HG02884 (cell line): Measurements from ENCODE around the gene MMP14.
"Not testable (repeated sequence)": the region's sequence is repeated elsewhere in the genome, so short reads cannot be mapped to it uniquely, and the experiment has no call there.

Experiments
- ATAC-seq: cut with Tn5 transposase; IDR thresholded peaks from one replicate; pipeline ENCODE4 v1.9.1; 2021; ENCODE audit warnings: mild to moderate bottlenecking, moderate library complexity; ENCODE audit not compliant: unreplicated experiment

Gene MMP14

GRCh38 chr14:22841311-22841710 lies 4.9 kb downstream of the MMP14 start:
- no peak for ATAC-seq

GRCh38 chr14:22841769-22842168 lies 5.4 kb downstream of the MMP14 start:
- ATAC-seq: no peak

- ATAC-seq: no peak
Measured at GRCh38 chr14:22842211-22843122, 6.1 kb downstream of the MMP14 start.

GRCh38 chr14:22843123-22843925 lies 6.9 kb downstream of the MMP14 start:
- ATAC-seq: no peak

GRCh38 chr14:22844221-22845102 lies 8.1 kb downstream of the MMP14 start:
- no peak for ATAC-seq

- ATAC-seq: no peak
Measured at GRCh38 chr14:22845103-22845394, 8.7 kb downstream of the MMP14 start.

- ATAC-seq: no peak
Measured at GRCh38 chr14:22845821-22846625, 9.6 kb downstream of the MMP14 start.

- ATAC-seq: no peak
Measured at GRCh38 chr14:22846811-22847307, 10.5 kb downstream of the MMP14 start.

- ATAC-seq: no peak
Measured at GRCh38 chr14:22847661-22848341, 11.4 kb downstream of the MMP14 start.

GRCh38 chr14:22848351-22849164 lies 12.2 kb downstream of the MMP14 start:
- ATAC-seq: no peak

GRCh38 chr14:22849212-22849819 lies 12.9 kb downstream of the MMP14 start:
- ATAC-seq: no peak

GRCh38 chr14:22850944-22851764 lies 14.8 kb downstream of the MMP14 start:
- no peak for ATAC-seq

- not testable (repeated sequence) for ATAC-seq
Measured at GRCh38 chr14:22852178-22852577, 15.8 kb downstream of the MMP14 start.

- ATAC-seq: no peak
Measured at GRCh38 chr14:22852599-22852939, 16.2 kb downstream of the MMP14 start.

- peak; percentile 73 for ATAC-seq
Measured at GRCh38 chr14:22852940-22853767, 16.8 kb downstream of the MMP14 start.

GRCh38 chr14:22854296-22854695 lies 17.9 kb downstream of the MMP14 start:
- not testable (repeated sequence) for ATAC-seq
